ENCODE measurements around the gene BIRC7. TPM values are rescaled to one million over a fixed set of nuclear protein-coding genes. Genes with fewer than 3 reads are reported as not detected.

The BIRC7 gene, protein sequence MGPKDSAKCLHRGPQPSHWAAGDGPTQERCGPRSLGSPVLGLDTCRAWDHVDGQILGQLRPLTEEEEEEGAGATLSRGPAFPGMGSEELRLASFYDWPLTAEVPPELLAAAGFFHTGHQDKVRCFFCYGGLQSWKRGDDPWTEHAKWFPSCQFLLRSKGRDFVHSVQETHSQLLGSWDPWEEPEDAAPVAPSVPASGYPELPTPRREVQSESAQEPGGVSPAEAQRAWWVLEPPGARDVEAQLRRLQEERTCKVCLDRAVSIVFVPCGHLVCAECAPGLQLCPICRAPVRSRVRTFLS
- total RNA-seq = not detected
- long read RNA-seq = 0 reads

DNA sequence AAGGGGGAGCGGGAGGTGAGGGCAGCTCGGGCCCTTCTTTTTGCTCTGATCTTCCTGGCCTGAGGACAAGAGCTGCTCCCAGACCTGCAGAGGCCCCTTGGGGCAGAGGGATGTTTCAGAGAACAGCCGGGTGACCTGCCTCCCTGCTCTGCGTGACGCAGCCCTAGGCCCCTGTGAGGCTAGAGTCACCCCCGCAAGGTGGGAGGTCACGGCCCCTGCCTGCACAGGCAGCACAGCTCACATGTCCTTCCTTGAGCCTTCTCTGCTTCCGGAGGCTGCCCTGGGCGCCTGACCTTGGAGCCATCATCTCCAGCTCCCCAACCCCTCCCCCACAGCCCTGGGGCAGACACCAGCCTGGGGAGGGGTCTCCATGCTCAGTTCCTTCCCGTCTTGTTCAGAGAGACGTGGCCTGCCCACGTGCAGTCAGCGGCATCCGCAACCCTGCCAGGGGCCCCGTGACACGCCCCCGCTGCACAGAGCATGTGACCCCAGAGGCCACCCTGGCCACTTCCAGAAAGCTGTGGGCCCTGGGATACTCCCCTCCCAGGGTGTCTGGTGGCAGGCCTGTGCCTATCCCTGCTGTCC lies at the start of gene BIRC7:
Gene BIRC7, plus strand, starts transcription at position 507 of the 585 bp plus-strand sequence. CDS start 192 bp downstream, outside the sequence.
- DNase-seq (no peak), ATAC-seq (no peak)
- intact Hi-C loops (cut with micrococcal nuclease) = no loop called here

DNA sequence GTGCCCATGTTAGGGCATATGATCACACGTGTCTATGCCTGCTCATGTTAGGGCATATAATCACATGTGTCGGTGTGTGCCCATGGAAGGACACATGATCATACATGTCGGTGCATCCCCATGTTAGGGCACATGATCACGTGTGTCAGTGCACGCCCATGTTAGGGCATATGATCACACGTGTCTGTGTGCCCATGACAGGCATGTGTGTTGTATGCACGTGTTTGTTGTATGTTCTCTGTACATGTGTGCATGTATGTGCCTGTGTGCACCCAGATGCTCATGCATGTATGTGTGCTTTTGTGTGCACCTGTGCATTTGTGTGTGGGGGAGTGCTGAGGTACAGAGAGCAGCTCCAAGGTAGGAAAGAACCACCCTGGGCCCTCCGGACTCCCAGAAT lies 49.6 kb upstream of the BIRC7 start:
- DNase-seq = no peak
- intact Hi-C loops (cut with micrococcal nuclease) = no loop called here
- ATAC-seq = no peak

DNA sequence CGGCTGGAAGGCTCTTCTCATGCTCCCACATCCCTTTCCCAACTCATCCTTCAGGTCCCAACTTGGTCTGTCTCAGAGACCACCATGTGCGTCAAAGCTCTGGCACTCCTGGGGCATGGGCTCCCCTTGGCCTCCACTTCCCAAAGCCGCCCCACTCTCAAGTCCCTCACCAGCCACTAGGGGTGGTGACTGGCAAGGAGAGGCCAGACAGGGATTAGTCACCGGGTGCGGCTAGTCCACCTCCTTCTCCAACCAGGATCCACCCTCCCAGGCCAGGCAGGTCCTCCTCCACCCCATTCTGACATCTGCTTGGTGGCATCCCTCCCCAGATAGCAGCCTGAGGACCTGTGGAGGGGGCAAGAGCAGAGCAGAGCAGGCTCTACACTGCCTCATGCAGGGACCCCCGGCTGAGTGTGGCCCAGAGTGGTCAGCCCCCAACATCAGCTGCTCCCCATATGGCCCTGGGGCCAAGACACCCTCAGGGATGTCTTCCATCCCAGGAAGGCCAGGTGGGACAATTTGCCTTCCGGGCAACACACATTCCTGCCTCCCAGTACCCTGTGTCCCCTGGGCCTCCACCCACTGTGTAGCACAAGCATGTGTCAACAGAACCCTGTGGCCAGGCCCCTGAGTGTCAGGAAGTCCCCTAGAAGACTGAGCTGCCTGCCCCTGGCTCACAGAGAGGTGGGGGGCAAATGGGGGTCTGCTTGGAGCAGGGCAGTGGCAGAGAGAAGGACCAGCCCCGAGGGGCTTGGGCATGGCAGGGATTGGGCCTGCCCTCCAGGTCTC lies 49.0 kb upstream of the BIRC7 start:
- ATAC-seq (no peak), DNase-seq (no peak)
- intact Hi-C loops (cut with micrococcal nuclease) = no loop called here

DNA sequence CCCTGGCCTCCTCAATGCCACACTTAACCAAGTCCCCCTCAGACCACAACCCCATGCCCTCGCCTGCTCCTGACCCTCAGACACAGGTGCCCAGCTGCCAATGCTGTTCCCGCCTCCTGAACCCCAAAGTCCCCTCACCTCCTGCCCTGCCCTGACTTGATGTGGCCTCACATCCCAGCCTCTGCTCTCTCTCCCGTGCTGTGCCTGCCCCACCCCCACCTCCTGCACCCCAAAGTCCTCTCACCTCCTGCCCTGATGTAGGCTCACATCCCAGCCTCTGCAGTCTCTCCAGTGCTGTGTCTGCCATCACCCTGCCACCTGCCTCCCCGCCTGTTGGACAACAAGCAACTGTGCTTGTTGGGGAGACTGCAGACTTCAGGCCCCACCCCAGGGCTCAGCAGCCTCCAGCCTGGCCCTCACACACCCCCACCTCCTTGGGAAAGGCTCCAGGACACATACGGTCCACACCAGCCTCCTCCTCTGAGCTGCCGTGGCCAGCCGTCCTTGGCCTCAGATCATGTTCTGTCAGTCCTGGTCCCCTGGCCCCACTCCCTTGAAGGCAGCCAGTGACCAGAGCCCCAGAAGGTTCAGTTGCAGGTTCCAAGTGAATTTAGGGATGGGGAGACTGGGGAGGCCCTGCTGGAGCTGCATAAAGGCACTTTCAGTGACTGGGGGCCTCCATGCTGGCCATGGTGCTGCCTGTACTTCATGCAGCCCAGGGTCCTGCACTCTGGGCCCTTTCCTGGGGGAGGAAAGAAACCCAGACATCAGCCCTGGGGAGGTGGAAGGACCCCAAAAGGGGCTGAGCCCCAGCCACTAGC lies 48.2 kb upstream of the BIRC7 start:
- ATAC-seq (no peak), DNase-seq (no peak)
- intact Hi-C loops (cut with micrococcal nuclease) = no loop called here

DNA sequence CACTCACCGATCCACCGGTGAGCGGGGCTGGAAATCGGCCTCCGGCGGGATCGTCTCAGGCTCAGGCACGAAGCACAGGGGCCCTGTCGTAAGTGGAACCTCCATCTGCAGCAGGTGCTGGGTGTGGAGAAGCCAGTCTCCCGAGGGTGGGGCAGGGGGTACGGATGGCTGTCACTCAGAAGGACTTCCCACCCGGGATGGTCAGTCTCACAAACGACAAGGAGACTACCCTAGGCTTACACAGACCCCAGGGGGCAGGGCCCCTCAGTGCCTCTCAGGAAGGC lies 47.6 kb upstream of the BIRC7 start:
- intact Hi-C loops (cut with micrococcal nuclease) = no loop called here
- ATAC-seq = no peak
- DNase-seq = no peak

DNA sequence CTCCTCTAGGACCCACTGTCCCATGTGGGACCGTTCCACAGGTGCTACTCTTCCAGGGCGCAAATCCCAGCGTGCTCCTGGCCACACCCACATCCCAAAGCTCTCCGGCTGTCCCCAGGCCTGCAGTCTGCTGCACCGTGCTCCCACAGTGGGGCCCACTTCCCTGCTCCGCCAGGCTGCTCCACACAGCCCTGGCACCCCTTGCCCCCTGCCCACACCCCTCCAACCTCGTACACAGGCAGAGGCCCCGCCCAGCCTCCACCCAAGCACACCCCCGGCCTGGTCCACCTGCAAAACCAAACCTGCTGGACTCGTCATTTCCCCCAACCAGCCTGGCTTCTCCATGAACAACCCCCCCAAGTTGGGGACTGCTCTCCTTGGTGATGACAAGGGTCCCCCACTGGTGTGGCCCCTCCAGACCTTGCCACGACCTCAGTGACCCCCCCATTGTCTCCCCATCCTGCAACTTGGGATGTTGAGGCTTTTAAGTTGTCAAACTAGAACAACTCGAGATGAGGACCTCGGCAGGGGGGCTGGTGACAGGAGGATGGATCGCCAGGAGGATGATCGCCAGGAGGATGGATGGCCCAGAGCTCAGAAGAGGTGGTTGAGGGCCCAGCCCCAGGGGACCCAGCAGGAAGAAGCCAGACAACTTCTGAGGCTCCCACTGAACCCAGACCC lies 46.9 kb upstream of the BIRC7 start:
- intact Hi-C loops (cut with micrococcal nuclease) = no loop called here
- DNase-seq (no peak), ATAC-seq (no peak)

DNA sequence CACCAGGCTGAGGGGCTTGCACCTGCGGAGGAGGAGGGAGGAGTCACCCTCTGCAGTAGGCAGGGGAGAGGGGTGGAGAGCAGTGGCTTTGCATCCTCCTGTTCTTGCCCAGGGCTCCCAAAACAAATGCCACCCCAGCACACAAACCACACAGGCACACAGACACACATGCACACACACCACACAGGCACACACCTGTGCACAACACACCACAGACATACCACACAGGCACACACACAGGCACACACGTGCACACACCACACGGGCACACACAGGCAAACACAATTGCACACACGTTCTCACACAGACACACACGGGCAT lies 46.4 kb upstream of the BIRC7 start:
- intact Hi-C loops (cut with micrococcal nuclease) = no loop called here
- peak; percentile 15 for DNase-seq
- ATAC-seq = no peak

DNA sequence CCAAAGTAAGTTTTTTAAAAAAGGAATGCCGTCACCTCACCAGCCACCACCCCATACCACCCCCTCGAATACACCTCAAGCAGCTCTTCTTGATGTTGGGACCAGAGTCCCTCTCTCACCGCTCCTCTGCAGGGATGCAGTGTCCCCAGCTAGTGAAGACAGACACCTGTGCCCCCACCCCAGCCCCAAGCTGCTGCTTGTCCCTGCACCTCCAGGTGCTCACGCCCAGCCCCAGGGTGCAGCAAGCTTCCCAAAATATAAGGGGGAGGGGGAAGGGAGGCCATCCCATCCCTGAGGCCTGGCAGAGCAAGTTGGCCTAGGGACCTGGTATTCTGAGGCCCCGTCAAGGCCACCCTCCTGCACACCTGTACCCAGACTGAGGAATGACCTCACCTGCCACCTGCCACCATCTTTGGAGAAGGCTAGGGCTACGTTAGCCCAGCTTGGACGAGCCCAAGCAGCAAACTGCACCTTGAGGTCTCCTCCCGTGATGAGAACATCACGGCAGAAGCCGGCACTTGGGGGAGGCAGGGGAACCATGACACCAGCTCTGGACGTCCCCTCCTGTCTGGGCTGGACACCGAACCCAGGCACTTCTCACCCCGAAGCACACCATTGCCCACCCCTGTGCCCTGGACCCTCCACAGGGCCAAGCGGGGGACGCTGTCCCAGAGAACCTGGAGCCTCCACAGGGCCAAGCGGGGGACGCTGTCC lies 45.7 kb upstream of the BIRC7 start:
- intact Hi-C loops (cut with micrococcal nuclease) = no loop called here
- no peak for DNase-seq
- no peak for ATAC-seq

DNA sequence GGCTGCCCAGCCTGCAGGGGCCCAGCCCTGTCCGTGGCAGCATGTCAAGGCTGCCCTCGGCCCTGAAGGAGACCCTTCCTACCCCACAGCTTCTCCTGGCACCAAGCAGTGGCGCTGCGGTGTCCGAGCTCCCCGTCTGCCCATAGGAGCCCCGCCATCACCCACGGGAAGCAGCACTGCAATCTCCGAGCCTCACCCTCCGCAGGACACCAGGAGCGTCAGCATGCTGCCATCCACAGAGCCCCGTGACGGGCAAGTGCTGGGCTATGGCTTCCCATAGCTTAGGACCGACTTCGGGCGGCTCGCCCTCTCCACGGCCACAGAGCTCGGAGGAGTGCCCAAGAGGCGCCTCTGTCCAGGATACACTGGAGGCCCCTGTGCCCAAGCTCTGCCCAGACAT lies 44.9 kb upstream of the BIRC7 start:
- intact Hi-C loops (cut with micrococcal nuclease) = no loop called here
- ATAC-seq = peak; percentile 15
- DNase-seq = peak; percentile 13

DNA sequence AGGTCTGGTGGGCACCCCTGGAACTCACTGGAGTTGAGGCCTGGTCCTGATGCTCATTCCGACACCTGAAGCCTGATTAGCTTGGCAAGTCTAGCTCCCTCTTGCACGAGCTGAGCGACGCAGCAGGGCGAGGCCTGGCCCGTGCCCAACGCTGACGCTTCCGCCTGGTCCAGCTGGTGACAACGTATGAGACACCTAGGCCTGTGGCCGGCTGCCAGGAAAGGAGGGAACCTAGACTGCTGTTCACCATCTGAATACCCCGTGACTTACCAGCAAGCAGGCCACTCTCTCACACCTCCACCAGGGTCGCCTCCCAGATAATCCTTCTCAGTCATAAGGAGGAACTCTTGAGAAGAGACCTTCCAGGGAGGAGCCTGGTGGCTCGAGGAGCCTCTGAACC lies 44.3 kb upstream of the BIRC7 start:
- intact Hi-C loops (cut with micrococcal nuclease) = no loop called here
- peak; percentile 50 for DNase-seq
- ATAC-seq = peak; percentile 18

DNA sequence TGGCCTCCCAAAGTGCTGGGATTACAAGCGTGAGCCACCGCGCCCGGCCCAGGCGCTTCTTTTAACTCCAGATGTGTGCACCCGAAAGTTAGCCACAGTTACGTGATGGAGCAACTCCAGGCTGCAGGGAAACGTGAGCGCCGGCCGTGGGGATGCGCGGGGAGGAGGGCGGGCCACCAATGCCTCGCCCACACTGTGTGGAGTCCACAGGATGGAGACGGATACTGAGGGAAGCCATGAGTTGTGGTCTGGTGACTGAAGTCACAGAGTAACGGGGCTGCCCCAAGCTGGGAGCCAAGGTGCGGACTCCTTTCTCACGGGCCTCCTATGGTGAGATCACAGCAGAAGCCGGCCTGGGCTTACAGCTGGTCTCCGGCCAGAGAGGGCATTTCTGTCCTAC lies 43.0 kb upstream of the BIRC7 start:
- DNase-seq (peak; percentile 20), ATAC-seq (no peak)
- intact Hi-C loops (cut with micrococcal nuclease) = no loop called here

DNA sequence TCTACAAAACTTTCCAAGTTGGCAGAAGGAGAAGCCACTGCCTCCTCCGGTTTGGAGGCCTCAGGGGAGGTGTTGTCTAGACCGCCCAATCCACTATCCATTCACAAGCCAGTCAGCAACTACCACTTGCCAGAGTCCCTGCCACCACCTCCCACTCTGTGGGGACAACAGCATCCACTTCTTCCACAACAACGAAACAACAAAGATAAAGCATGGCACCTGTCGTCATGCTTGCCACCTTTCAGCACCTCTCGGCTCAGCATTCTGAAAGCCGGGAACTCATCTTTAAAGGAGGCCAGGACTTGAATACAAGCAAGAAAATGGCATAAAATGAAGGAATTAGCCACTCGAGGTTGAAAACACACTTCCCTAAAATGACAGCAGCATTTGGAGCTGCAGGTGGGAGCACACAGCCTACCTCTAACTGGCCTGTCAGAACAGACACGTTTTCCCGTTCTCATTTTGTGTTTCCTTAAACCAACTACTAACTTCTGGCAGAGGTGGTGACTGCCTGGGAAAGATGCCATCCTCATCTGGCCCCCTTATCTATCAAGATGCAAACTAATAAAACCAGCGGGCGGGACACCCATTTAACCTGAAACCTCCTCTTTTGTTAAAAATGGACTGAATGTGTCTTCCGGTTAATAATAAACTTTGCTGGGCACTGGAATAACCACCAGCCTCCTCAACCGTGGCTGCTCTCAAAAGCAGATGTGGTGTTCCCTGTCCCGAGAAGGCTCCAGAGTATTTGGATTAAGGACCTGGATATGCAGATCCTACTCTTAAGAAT lies 41.5 kb upstream of the BIRC7 start:
- DNase-seq (no peak), ATAC-seq (no peak)
- intact Hi-C loops (cut with micrococcal nuclease) = no loop called here

DNA sequence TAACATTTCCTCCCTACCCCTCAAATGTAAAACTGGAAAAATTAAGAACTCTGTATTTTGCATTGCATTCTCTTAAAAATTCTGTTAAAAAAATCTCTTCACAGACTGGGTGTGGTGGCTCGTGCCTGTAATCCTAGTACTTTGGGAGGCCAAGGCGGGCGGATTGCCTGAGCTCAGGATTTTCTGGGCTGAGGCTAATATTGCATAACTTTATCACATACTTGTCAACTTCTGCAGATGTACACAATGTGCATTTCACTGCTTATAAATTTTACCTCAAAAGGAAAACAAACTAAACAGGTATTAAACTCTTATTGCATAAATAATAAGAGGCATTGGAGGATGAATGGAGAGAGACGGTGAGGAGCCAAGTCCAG lies 40.9 kb upstream of the BIRC7 start:
- no peak for DNase-seq
- ATAC-seq = no peak
- intact Hi-C loops (cut with micrococcal nuclease) = no loop called here

DNA sequence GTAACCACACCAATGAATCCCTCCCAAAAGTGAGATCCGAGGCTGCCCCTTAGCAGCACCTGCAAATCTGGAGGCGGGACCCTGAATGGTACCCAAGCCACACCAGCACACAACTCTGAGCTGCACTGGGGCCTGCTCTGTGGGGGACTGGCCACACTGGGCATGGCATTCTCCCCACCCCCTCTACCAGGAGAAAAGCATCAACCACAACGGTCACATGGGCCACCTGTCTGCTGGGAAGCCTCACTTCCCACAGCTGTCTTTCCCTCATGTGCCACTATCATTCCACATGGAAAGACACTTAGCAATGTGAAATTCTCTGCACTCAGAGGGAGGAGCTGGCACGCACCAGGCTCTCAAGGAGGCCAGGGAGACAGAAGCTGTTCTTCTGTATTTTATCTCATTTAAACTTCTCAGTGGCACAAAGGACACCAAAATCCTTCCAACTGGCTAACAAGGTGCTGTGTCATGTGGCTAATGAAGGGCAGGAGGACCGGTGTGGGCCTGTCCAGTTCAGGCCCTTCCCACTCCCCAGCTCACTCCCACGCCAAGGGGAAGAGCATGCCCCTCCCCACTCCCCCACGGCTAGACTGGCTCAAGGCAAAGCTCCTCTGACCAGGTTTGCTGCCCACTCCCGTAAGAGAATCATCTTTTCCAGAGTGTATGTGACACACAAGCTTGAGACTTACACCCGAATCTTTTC lies 38.8 kb upstream of the BIRC7 start:
- peak; percentile 37 for ATAC-seq
- no peak for DNase-seq

DNA sequence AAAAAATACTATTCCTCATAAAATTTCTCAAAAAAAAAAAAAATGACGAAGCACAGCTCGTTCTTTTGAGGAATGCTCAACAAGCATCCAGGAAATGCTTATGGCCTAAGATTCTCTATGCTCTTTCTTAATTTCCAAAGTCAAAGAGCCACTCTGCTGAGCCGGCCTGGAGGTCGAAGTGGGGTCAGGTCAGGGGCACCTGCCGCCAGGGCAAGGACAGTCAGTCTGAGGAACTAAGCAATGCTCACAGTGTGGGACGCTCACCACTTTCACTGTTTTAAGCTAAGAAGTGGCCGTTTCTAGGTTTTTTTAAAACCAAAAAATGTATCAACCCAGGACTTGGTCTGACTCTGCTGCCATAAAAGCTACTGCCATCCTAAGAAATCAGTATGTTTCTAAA lies 37.1 kb upstream of the BIRC7 start:
- intact Hi-C loops (cut with micrococcal nuclease) = no loop called here
- no peak for DNase-seq
- ATAC-seq = no peak

More for the DNA sequence above, 38.8 kb upstream of the BIRC7 start:
- intact Hi-C loops (cut with micrococcal nuclease) = no loop called here

DNA sequence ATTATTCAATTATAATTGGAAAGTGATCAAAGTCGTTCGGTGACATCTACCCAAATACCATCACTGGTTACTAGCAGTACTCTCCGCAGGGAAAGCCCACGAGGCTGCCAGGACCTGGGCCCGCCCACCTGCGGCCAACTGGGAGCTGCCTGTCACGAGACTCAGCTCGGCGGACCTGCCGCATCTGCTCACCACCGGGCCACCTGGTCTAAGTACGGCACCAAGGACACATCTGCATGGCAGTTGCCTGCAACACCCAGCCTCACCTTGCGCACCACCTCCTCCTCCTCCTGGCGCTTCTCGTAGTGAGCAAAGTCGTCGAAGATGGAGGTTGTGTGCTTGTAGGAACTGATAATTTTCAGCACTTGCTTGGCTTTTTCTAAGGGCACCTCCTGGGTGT lies 33.7 kb upstream of the BIRC7 start:
- no peak for DNase-seq
- intact Hi-C loops (cut with micrococcal nuclease) = no loop called here
- ATAC-seq = no peak

DNA sequence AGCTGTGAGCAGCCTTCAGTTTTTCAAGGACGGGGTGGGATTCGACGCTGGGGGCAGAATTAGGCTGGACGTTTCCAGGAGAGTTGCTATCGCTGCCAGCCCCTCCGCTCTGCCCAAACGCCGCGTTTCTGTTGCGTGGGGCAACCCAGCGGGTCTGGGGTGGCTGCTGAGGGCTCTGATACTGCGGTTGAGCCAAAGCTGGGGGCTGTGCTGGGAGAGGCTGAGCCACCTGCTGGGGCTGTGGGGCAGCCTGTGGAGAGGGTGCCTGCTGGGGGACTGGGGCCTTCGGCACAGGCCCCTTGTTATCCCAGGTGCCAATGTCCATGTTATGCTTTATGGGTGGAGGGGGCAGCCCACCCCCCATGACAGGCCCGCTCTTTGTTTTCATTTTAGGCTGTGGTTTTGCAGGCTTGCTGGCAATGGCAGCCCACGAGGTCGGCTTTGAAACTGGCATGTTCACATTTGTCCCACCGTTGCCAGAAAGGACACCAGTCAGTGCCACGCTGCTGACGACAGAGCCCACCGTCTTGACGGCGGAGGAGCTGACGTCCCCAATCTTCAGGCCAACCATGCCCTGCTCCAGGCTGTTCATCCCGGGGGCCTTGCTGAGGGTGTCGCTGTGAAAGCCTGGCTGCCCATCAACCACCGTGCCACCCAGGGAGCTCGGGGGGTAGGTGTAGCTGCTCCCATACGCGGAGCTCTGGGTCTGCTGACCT lies 32.7 kb upstream of the BIRC7 start:
- DNase-seq = no peak
- intact Hi-C loops (cut with micrococcal nuclease) = no loop called here

More for the DNA sequence above, 32.7 kb upstream of the BIRC7 start:
- ATAC-seq = no peak

Measured in left ventricle myocardium superior (tissue), 1 donor.